HG03159 (cell line): ENCODE data around the gene GLRA2.

ENCODE experiments used
- ATAC-seq: cut with Tn5 transposase; IDR thresholded peaks from one replicate; pipeline ENCODE4 v1.9.1; 2021; ENCODE audit warnings: mild to moderate bottlenecking, moderate library complexity; ENCODE audit not compliant: unreplicated experiment

Gene GLRA2

GRCh38 chrX:14529290-14529989 is at the start of gene GLRA2:
GLRA2 (plus strand) TSS chrX:14529536; CDS start chrX:14530058, 522 bp downstream.
- ATAC-seq: no peak

- ATAC-seq: no peak
Measured at GRCh38 chrX:14489437-14489836, 39.9 kb upstream of the GLRA2 start.

- no peak for ATAC-seq
Measured at GRCh38 chrX:14491689-14492088, 37.6 kb upstream of the GLRA2 start.

- peak; percentile 54 for ATAC-seq
Measured at GRCh38 chrX:14496674-14497073, 32.7 kb upstream of the GLRA2 start.

- peak; percentile 71 for ATAC-seq
Measured at GRCh38 chrX:14497184-14497666, 32.1 kb upstream of the GLRA2 start.

GRCh38 chrX:14501327-14501726 is 28.0 kb upstream of the GLRA2 start:
- ATAC-seq: no peak

GRCh38 chrX:14504960-14505538 is 24.3 kb upstream of the GLRA2 start:
- ATAC-seq: no peak

GRCh38 chrX:14505648-14506047 is 23.7 kb upstream of the GLRA2 start:
- no peak for ATAC-seq

- no peak for ATAC-seq
Measured at GRCh38 chrX:14506866-14507265, 22.5 kb upstream of the GLRA2 start.

- no peak for ATAC-seq
Measured at GRCh38 chrX:14508025-14508690, 21.2 kb upstream of the GLRA2 start.

- ATAC-seq: no peak
Measured at GRCh38 chrX:14509325-14510057, 19.8 kb upstream of the GLRA2 start.

GRCh38 chrX:14528629-14529289 is 577 bp upstream of the GLRA2 start:
- peak; percentile 81 for ATAC-seq

GRCh38 chrX:14533867-14534266 is 4.5 kb downstream of the GLRA2 start:
- no peak for ATAC-seq

GRCh38 chrX:14546190-14546589 is 16.9 kb downstream of the GLRA2 start:
- no peak for ATAC-seq

GRCh38 chrX:14554131-14554715 is 24.9 kb downstream of the GLRA2 start:
- ATAC-seq: no peak

GRCh38 chrX:14564058-14564457 is 34.7 kb downstream of the GLRA2 start:
- no peak for ATAC-seq

GRCh38 chrX:14573161-14573560 is 43.8 kb downstream of the GLRA2 start:
- ATAC-seq: no peak

GRCh38 chrX:14581081-14581480 is 51.7 kb downstream of the GLRA2 start:
- ATAC-seq: no peak

GRCh38 chrX:14584548-14584947 is 55.2 kb downstream of the GLRA2 start:
- no peak for ATAC-seq

GRCh38 chrX:14590216-14590615 is 60.9 kb downstream of the GLRA2 start:
- ATAC-seq: no peak
